ENCODE results near the gene ATP5PO. TPM values are rescaled to one million over a fixed set of nuclear protein-coding genes. Genes with fewer than 3 reads are reported as not detected.

The ATP5PO gene
- total and polyA plus RNA-seq, 2 of the 8 experiments (the other 6 are each of a cell fraction or from before 2014, with no cell fraction given) = 251 to 267 TPM

DNA sequence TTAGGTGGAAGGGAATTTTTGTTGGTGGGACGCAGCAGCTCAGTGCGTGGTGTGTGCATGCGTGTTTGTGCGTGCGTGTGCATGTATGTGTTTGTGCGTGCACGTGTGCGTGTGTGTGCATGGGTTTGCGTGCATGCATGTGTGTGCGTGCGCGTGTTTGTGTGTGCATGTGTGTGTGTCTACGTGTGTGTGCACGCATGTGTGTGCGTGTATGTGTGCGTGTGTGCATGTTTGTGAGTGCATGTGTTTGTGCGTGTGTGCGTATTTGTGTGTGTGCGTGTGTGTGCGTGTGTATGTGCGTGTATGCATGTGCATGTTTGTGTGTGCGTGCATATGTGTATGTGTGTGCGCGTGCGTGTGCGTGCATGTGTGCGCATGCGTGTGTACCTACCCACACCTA is 20.2 kb downstream of the ATP5PO start:
- H3K4me1 ChIP-seq (replicated peaks in 1 of 4; ENCODE audit: control insufficient read depth in 3 of 4, insufficient read depth in 4 of 4, low read length in 3 of 4) = peaks cover 3 to 11% (median 6%) of the 10 kb centered on the region in 4 experiments; a peak in 6 of 7 replicates
- H3K23ac ChIP-seq (ENCODE audit: insufficient read length) = no peak overlapping the region
- H2BK20ac ChIP-seq (ENCODE audit: low read length) = no peak overlapping the region
- no peak overlapping the region for H2AFZ ChIP-seq (ENCODE audit: low read length)
- H4K8ac ChIP-seq (ENCODE audit: extremely low read depth, insufficient read depth, low read length) = peak overlapping the region; percentile 60; the same call in 1 of the 2 replicates
- no peak overlapping the region for H2BK120ac ChIP-seq (replicated peaks; ENCODE audit: low read depth, low read length)
- H3K36me3 ChIP-seq (ENCODE audit: control insufficient read depth in 2 of 4, insufficient read depth in 4 of 4, low read length in 3 of 4) = no peaks in the 10 kb centered on the region; a peak in 1 of 8 replicates
- FAIRE-seq = no peak
- H3K9me3 ChIP-seq (ENCODE audit: insufficient read depth in 2 of 2, low read depth in 1 of 2, low read length in 1 of 2) = no peaks in the 10 kb centered on the region
- no peak overlapping the region; a peak in 1 of 7 replicates for H3K9ac ChIP-seq (replicated peaks in 1 of 4; ENCODE audit: extremely low read depth in 1 of 4, low read depth in 3 of 4, low read length in 3 of 4)
- peaks cover 3% of the 10 kb centered on the region for H3K23me2 ChIP-seq (ENCODE audit: low read depth, low read length)
- no peaks in the 10 kb centered on the region for H3K27me3 ChIP-seq (replicated peaks in 1 of 4; ENCODE audit: control insufficient read depth in 3 of 4, extremely low read depth in 1 of 4, insufficient read depth in 3 of 4, low read length in 3 of 4)
- ChIA-PET POLR2A (ENCODE audit: partially characterized antibody) (no interaction called here), CTCF (ENCODE audit: partially characterized antibody) (interaction anchor here (0.6 to 1.4 kb wide), 15 partner anchors 8 to 460 kb away, joined by 3 to 5 read pairs (median 4); no protein-coding TSS in a partner anchor)
- no peaks in the 10 kb centered on the region for H3K79me2 ChIP-seq (ENCODE audit: control insufficient read depth in 1 of 2, insufficient read depth in 2 of 2, low read length in 2 of 2)
- no peak overlapping the region for H3K27ac ChIP-seq (ENCODE audit: low read depth, low read length)
- no peak for DNase-seq (ENCODE audit: low read depth in 1 of 2, low spot score in 2 of 2)
- peak overlapping the region in 1 of 4 experiments; percentile 30; a peak in 1 of 8 replicates for H3K4me3 ChIP-seq (ENCODE audit: extremely low read depth in 1 of 4, insufficient read depth in 2 of 4, low read depth in 3 of 4, low read length in 4 of 4)
- H3K79me1 ChIP-seq (ENCODE audit: low read depth, low read length) = no peaks in the 10 kb centered on the region
- peak overlapping the region; percentile 59 for H4K91ac ChIP-seq (replicated peaks; ENCODE audit: insufficient read length, low read length)
- WGBS, 2 experiments (ENCODE audit: extremely low coverage in 1 of 2, insufficient coverage in 1 of 2, insufficient read length in 1 of 2, insufficient replicate concordance in 2 of 2, low coverage in 1 of 2, low lambda C conversion rate in 2 of 2, missing lambda C conversion rate in 1 of 2) = 83% methylated on average over 28 of the region's 28 CpGs; no CpG with 5 or more reads in 1 of the 2 experiments
- H2BK12ac ChIP-seq (ENCODE audit: low read depth, low read length) = peak overlapping the region; percentile 82; the same call in 1 of the 2 replicates
- H2BK15ac ChIP-seq (ENCODE audit: low read length) = no peak overlapping the region
- no peak overlapping the region for H3K56ac ChIP-seq (replicated peaks; ENCODE audit: insufficient read length, low read depth, low read length)
- H3K18ac ChIP-seq (ENCODE audit: extremely low read depth, low read length) = peak overlapping the region; percentile 2; the same call in 1 of the 2 replicates
- H3K4me2 ChIP-seq (ENCODE audit: insufficient read depth in 1 of 2, low read depth in 2 of 2, low read length in 2 of 2) = peak overlapping the region; percentile 24 to 55
- H3K14ac ChIP-seq (ENCODE audit: insufficient read length) = no peak overlapping the region
- peaks cover 0 to 5% of the 10 kb centered on the region in 2 experiments for H4K20me1 ChIP-seq (replicated peaks in 1 of 2; ENCODE audit: control insufficient read depth in 1 of 2, insufficient read depth in 2 of 2, low read length in 2 of 2)
- no peak overlapping the region for H4K5ac ChIP-seq (ENCODE audit: insufficient read length, low read depth, low read length)
- H3K4ac ChIP-seq (replicated peaks; ENCODE audit: insufficient read length, low read depth, low read length) = peak overlapping the region; percentile 79
- peak overlapping the region; percentile 94; the same call in 1 of the 2 replicates for H2AK5ac ChIP-seq (ENCODE audit: low read depth, low read length)
- peak overlapping the region; percentile 57; the same call in 1 of the 2 replicates for H2BK5ac ChIP-seq (ENCODE audit: low read depth, low read length)
- TF ChIP-seq EZH2 (IDR thresholded peaks at IDR 0.05; ENCODE audit: low read depth, low read length, severe bottlenecking) (no peak), POLR2AphosphoS5 (IDR thresholded peaks at IDR 0.05; ENCODE audit: low read depth, low read length) (no peak), CREB1 (IDR thresholded peaks at IDR 0.05) (no peak), GABPA (IDR thresholded peaks at IDR 0.05; ENCODE audit: borderline replicate concordance, insufficient read depth, low read length) (no peak), HDAC2 (IDR thresholded peaks at IDR 0.05; ENCODE audit: borderline replicate concordance in 1 of 2, low read depth in 2 of 2, low read length in 2 of 2) (no peak), TAF7 (optimal IDR thresholded peaks at IDR 0.05; ENCODE audit: borderline replicate concordance, low read depth, low read length) (no peak), TEAD4 (IDR thresholded peaks at IDR 0.05; ENCODE audit: low read depth, low read length) (no peak), KDM4A (IDR thresholded peaks at IDR 0.05; ENCODE audit: low read depth, low read length, severe bottlenecking) (no peak), TCF12 (IDR thresholded peaks at IDR 0.05; ENCODE audit: low read depth, low read length) (no peak), SUZ12 (IDR thresholded peaks at IDR 0.05; ENCODE audit: low read length) (no peak)
- TF ChIP-seq, protein P1, sequence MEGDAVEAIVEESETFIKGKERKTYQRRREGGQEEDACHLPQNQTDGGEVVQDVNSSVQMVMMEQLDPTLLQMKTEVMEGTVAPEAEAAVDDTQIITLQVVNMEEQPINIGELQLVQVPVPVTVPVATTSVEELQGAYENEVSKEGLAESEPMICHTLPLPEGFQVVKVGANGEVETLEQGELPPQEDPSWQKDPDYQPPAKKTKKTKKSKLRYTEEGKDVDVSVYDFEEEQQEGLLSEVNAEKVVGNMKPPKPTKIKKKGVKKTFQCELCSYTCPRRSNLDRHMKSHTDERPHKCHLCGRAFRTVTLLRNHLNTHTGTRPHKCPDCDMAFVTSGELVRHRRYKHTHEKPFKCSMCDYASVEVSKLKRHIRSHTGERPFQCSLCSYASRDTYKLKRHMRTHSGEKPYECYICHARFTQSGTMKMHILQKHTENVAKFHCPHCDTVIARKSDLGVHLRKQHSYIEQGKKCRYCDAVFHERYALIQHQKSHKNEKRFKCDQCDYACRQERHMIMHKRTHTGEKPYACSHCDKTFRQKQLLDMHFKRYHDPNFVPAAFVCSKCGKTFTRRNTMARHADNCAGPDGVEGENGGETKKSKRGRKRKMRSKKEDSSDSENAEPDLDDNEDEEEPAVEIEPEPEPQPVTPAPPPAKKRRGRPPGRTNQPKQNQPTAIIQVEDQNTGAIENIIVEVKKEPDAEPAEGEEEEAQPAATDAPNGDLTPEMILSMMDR (IDR thresholded peaks at IDR 0.05; ENCODE audit: control extremely low read depth in 1 of 3, insufficient read depth in 1 of 3, low read depth in 1 of 3, low read length in 3 of 3) = no peak
